ENCODE measurements around the gene GNAS-AS1. TPM values are rescaled to one million over a fixed set of nuclear protein-coding genes. Genes with fewer than 3 reads are reported as not detected.

The GNAS-AS1 gene
- total RNA-seq, 3 donors from 2014 or later = 0.38 to 0.96 (median 0.40) TPM

DNA sequence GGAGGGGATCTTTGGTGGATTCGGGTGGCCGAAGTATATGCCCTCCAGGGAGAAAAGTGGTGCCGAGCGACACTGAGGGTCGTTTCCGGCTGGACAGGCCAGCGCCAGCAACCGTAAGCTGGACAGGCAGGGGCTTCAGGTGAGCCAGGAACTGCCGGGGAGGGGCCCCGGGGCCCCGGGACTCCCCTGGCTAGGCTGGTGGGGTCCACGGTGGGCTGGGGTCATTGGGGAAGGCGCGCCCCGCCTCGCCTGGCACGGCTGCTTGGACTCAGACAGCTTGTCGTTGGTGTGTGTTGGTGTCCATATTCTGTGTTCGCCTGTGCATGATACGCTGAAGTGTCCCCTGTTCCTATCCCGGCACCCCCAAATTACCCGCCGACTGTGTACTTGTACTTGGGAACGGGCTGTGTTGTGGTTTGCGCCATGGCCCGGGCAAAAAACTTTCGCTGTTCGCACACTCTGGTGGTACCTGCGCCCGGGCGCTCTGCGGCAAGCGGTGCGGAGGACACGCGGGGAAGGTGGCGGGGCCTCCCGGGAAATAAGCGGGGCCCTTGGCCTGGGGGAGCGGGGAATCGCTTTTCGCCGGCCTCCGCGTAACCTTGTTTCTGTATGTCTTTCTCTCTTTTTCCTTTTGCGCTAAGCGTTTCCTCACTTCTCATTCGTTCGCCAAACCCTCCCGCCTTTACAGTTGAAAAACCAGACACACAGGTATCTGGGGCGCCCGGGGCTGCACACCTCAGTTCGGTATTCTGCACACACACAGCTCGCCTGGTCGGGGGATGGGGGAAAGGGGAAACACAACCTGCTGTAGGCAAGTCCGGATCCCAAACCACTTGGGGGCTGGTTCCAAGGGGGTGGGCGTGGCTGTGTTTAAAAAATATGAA is 5.0 kb upstream of the GNAS-AS1 start:
- Mint-ChIP-seq H3K36me3 (ENCODE audit: insufficient read depth) (no peaks in the 10 kb centered on the region), H3K4me3 (peak overlapping the region; percentile 45), H3K4me1 (ENCODE audit: low read depth) (peaks cover 18% of the 10 kb centered on the region), H3K27me3 (ENCODE audit: low read depth) (peaks cover 49% of the 10 kb centered on the region), H3K9me3 (no peaks in the 10 kb centered on the region)
- ATAC-seq (no peak), DNase-seq (no peak)

DNA sequence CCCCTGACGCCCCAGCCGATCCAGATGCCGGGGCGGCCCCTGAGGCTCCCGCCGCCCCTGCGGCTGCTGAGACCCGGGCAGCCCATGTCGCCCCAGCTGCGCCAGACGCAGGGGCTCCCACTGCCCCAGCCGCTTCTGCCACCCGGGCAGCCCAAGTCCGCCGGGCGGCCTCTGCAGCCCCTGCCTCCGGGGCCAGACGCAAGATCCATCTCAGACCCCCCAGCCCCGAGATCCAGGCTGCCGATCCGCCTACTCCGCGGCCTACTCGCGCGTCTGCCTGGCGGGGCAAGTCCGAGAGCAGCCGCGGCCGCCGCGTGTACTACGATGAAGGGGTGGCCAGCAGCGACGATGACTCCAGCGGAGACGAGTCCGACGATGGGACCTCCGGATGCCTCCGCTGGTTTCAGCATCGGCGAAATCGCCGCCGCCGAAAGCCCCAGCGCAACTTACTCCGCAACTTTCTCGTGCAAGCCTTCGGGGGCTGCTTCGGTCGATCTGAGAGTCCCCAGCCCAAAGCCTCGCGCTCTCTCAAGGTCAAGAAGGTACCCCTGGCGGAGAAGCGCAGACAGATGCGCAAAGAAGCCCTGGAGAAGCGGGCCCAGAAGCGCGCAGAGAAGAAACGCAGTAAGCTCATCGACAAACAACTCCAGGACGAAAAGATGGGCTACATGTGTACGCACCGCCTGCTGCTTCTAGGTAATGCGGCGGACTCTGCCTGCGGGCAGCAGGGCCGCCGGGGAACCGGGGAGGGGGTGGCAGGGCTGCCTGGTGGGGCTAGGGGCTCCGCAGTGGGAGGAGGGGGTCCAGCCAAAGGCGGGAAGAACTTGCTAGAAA is 4.2 kb upstream of the GNAS-AS1 start:
- peak in 1 of 2 donors; percentile 17 for ATAC-seq
- Mint-ChIP-seq H3K27me3 (ENCODE audit: low read depth) (peaks cover 53% of the 10 kb centered on the region), H3K4me3 (peak overlapping the region; percentile 49), H3K9me3 (no peaks in the 10 kb centered on the region), H3K36me3 (ENCODE audit: insufficient read depth) (no peaks in the 10 kb centered on the region), H3K4me1 (ENCODE audit: low read depth) (peaks cover 18% of the 10 kb centered on the region)
- no peak for DNase-seq

DNA sequence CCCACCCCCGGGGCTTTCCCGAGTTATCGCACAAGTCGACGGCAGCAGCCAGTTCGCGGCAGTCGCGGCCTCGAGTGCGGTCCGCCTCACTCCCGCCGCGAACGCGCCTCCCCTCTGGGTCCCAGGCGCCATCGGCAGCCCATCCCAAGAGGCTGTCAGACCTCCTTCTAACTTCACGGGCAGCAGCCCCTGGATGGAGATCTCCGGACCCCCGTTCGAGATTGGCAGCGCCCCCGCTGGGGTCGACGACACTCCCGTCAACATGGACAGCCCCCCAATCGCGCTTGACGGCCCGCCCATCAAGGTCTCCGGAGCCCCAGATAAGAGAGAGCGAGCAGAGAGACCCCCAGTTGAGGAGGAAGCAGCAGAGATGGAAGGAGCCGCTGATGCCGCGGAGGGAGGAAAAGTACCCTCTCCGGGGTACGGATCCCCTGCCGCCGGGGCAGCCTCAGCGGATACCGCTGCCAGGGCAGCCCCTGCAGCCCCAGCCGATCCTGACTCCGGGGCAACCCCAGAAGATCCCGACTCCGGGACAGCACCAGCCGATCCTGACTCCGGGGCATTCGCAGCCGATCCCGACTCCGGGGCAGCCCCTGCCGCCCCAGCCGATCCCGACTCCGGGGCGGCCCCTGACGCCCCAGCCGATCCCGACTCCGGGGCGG is 3.4 kb upstream of the GNAS-AS1 start:
- ATAC-seq (no peak), DNase-seq (no peak)
- no peaks in the 10 kb centered on the region for H3K36me3 Mint-ChIP-seq (ENCODE audit: insufficient read depth)
- H3K4me3 Mint-ChIP-seq = peak overlapping the region; percentile 29
- H3K27me3 Mint-ChIP-seq (ENCODE audit: low read depth) = peaks cover 57% of the 10 kb centered on the region
- peaks cover 18% of the 10 kb centered on the region for H3K4me1 Mint-ChIP-seq (ENCODE audit: low read depth)
- H3K9me3 Mint-ChIP-seq = no peaks in the 10 kb centered on the region

DNA sequence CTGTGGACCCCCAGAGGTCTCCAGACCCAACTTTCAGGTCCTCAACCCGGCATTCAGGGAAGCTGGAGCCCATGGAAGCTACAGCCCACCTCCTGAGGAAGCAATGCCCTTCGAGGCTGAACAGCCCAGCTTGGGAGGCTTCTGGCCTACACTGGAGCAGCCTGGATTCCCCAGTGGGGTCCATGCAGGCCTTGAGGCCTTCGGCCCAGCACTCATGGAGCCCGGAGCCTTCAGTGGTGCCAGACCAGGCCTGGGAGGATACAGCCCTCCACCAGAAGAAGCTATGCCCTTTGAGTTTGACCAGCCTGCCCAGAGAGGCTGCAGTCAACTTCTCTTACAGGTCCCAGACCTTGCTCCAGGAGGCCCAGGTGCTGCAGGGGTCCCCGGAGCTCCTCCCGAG is 2.8 kb upstream of the GNAS-AS1 start:
- DNase-seq (no peak), ATAC-seq (no peak)
- Mint-ChIP-seq H3K4me1 (ENCODE audit: low read depth) (peaks cover 18% of the 10 kb centered on the region), H3K36me3 (ENCODE audit: insufficient read depth) (no peaks in the 10 kb centered on the region), H3K27me3 (ENCODE audit: low read depth) (peaks cover 58% of the 10 kb centered on the region), H3K4me3 (no peak overlapping the region), H3K9me3 (no peaks in the 10 kb centered on the region)

DNA sequence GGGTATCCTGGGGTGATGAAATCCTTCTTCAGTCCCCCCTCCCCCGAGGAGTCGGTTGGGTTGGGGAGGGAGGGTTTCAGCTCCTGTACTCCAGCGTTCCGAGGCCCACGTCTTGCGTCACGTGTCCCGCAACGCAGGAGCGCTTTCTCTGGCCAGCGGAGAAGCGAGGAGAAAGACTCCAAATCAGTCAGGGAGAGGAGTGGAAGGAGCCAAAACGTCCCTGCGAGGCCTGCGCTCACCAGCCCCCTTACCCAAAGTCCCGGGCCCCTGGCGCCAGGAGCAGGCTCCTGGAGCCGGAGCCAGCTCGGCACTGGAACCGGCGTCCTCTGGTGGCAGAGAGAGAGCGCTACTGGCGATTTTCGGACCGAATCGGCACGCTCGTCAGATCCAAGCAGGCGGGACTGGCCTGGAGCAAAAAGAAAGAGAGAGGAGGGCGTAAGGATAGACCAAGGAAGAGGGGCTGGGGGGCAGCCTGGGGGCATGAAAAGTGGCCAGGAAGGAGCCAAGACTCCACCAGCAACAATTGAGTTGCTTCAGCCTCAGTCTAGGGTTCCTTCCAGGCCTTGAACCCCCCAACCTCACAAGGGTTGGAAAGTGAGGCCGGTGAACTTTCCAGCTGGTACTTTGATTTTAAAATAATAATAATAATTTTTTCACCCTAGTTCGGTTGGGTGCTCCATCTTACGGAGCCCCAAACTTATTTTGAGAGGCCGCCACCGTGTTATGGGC is 2.0 kb upstream of the GNAS-AS1 start, which contains the start of gene GNAS:
Gene GNAS (plus strand): TSS at position 174 of the 729 bp plus-strand sequence.
- DNase-seq (peak; percentile 39), ATAC-seq (peak; percentile 36 to 37)
- peaks cover 18% of the 10 kb centered on the region for H3K4me1 Mint-ChIP-seq (ENCODE audit: low read depth)
- H3K9me3 Mint-ChIP-seq = no peaks in the 10 kb centered on the region
- H3K4me3 Mint-ChIP-seq = peak within 1 kb of the TSS; percentile 86
- H3K36me3 Mint-ChIP-seq (ENCODE audit: insufficient read depth) = no peaks in the 10 kb centered on the region
- peaks cover 64% of the 10 kb centered on the region for H3K27me3 Mint-ChIP-seq (ENCODE audit: low read depth)

DNA sequence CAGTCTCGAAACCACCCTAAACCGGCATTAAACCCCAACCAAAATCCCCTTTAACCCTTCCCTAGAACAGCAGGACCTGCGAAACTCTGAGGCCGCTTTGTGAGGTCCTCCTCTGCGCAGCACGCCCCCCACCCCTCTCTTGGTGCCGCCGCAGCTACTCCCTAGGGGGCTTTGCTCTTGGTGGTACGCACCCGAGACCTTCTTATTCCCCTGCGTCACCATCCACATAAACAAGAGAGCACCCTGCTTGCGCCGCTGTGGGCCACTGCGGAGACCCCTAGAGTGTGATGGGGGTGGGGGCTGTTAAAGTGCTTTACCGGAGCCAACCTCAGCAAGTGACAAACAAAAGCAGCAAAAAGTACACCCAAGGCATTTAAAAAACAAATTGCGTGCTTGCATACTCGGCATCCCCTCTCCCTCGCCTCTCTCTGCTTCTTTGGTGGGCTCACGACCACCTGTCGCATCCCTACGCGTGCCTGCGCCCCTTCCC is 1.3 kb upstream of the GNAS-AS1 start:
- H3K9me3 Mint-ChIP-seq = no peaks in the 10 kb centered on the region
- peaks cover 59% of the 10 kb centered on the region for H3K27me3 Mint-ChIP-seq (ENCODE audit: low read depth)
- ATAC-seq (no peak), DNase-seq (no peak)
- H3K4me3 Mint-ChIP-seq = peak overlapping the region; percentile 86
- no peaks in the 10 kb centered on the region for H3K36me3 Mint-ChIP-seq (ENCODE audit: insufficient read depth)
- peaks cover 23% of the 10 kb centered on the region for H3K4me1 Mint-ChIP-seq (ENCODE audit: low read depth)

DNA sequence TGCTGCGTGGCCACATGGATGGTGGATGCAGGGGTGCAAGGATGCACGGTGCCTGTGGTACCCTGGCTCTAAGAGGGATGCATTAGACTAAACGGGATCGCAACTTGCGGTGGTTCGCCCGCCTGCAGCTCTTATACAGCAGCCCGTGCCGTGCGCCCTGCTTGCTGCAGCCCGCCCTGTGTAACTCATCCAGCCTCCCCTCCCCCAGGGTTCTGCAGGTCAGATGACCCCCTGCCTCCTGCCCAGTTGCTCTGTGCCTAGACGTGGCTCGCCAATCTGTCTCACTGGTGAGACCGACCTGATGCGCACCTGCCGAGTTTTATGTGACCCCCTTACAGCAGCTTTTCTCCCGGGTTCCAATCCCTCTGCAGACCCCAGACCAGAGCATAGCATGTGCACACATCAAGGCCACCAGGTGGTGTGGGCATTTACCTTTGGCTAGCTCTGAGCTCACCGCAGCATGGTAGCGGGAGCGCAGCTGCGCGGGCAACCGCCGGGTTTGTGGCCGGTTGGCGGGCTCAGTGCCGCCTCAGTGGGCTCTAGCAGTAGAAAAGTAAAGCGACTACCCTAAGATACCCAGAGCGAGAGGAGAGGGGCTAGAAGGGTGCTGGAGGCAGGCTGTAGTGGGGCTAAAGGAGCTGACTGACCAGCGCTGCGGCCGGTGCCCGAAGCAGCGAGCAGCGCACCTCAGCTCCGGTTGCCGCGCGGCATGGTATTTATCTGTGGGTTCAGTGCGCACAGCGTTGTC is 693 bp upstream of the GNAS-AS1 start:
- DNase-seq (no peak), ATAC-seq (peak in 1 of 2 donors; percentile 2)
- Mint-ChIP-seq H3K27me3 (ENCODE audit: low read depth) (peaks cover 57% of the 10 kb centered on the region), H3K9me3 (no peaks in the 10 kb centered on the region), H3K36me3 (ENCODE audit: insufficient read depth) (no peaks in the 10 kb centered on the region), H3K4me1 (ENCODE audit: low read depth) (peaks cover 23% of the 10 kb centered on the region), H3K4me3 (peak overlapping the region; percentile 86)

DNA sequence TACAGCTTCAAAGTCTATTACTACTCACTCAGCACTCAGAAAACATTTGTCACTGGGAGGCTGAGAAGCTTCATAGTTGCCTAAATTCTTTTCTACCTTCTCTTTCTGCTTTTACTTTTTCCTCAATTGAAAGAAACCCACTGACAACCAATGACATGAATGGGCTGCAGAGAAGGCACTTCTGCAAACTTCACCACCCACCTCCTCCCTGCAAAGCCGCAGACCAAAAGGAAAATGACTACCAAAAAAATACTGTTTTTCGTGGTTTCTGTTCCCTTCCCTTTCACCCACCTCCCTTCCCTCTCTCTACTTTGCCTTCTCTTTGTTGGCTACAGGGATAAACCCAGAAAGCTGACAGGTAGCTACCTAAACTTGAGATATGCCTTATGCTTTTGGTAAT is 3.2 kb downstream of the GNAS-AS1 start:
- DNase-seq = no peak
- Mint-ChIP-seq H3K4me3 (no peak overlapping the region), H3K27me3 (ENCODE audit: low read depth) (peaks cover 64% of the 10 kb centered on the region), H3K4me1 (ENCODE audit: low read depth) (peaks cover 14% of the 10 kb centered on the region), H3K9me3 (no peaks in the 10 kb centered on the region), H3K36me3 (ENCODE audit: insufficient read depth) (no peaks in the 10 kb centered on the region)
- ATAC-seq = peak in 1 of 2 donors; percentile 20

DNA sequence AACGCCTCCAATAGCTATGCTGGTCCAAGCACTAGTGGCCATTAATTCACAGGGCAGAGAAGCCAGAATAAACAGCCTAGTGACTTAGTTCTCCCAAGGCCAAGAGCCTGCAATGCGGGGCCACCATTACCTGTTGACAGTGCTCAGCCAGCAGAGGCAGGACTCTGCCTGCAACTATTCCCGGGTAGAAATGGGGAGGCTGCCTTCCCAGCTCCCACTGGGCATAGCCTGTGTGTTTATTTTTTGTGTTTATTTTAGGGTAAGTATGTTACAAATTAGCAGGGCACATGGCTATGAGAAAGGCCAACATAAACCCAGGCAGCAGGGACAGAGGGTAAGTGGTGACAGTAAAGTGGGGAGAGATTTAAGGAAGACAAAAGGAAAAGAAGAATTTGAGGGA is 5.0 kb downstream of the GNAS-AS1 start:
- Mint-ChIP-seq H3K4me1 (ENCODE audit: low read depth) (peaks cover 5% of the 10 kb centered on the region), H3K27me3 (ENCODE audit: low read depth) (peaks cover 65% of the 10 kb centered on the region), H3K36me3 (ENCODE audit: insufficient read depth) (peaks cover 1% of the 10 kb centered on the region), H3K9me3 (no peaks in the 10 kb centered on the region), H3K4me3 (no peak overlapping the region)
- DNase-seq (no peak), ATAC-seq (no peak)

DNA sequence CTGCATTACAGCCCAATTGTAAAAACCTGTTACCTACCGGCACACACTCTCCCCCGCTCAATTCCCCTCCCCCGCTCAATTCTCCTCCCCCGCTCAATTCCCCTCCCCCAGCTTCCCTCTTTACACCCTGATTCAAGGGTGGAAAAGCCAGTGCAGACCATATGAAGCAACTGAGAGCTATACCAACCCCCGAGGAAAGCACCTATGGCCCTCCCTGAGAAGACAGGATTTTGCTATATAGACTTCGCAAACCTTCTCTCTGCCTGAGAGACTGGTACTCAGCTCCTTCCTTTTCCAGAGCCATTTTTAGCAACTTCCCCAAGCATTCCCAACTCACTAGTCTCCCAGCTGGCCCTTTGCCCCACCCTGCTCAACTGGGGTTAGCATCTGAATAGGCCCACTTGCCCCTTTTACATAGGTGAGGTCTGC is 7.6 kb downstream of the GNAS-AS1 start:
- peaks cover 66% of the 10 kb centered on the region for H3K27me3 Mint-ChIP-seq (ENCODE audit: low read depth)
- no peak for ATAC-seq
- H3K4me3 Mint-ChIP-seq = no peak overlapping the region
- no peaks in the 10 kb centered on the region for H3K9me3 Mint-ChIP-seq
- H3K36me3 Mint-ChIP-seq (ENCODE audit: insufficient read depth) = peaks cover 1% of the 10 kb centered on the region
- DNase-seq = no peak
- H3K4me1 Mint-ChIP-seq (ENCODE audit: low read depth) = peaks cover 12% of the 10 kb centered on the region

DNA sequence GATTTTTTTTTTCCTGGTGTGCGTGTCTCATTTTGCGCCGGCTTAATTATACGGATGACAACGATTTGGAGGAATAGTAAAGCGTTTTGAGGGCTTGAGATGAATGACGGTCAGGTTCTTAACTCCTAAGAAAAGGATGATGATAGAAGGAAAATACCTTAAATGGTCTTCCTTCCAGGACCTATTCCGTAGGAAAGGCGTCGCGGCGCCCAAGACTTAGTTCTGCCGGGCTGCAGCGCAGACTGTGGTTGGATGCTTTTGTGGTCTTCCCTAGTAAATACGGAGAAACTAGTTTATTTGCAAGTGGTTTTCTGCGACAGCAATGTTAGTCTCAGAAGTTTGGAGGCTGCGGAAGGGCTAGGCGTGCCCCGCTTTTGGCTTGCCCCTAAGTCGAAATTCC is 8.4 kb downstream of the GNAS-AS1 start:
- Mint-ChIP-seq H3K4me3 (no peak overlapping the region), H3K9me3 (no peaks in the 10 kb centered on the region), H3K27me3 (ENCODE audit: low read depth) (peaks cover 68% of the 10 kb centered on the region), H3K4me1 (ENCODE audit: low read depth) (peaks cover 8% of the 10 kb centered on the region), H3K36me3 (ENCODE audit: insufficient read depth) (peaks cover 1% of the 10 kb centered on the region)
- DNase-seq (no peak), ATAC-seq (no peak)

DNA sequence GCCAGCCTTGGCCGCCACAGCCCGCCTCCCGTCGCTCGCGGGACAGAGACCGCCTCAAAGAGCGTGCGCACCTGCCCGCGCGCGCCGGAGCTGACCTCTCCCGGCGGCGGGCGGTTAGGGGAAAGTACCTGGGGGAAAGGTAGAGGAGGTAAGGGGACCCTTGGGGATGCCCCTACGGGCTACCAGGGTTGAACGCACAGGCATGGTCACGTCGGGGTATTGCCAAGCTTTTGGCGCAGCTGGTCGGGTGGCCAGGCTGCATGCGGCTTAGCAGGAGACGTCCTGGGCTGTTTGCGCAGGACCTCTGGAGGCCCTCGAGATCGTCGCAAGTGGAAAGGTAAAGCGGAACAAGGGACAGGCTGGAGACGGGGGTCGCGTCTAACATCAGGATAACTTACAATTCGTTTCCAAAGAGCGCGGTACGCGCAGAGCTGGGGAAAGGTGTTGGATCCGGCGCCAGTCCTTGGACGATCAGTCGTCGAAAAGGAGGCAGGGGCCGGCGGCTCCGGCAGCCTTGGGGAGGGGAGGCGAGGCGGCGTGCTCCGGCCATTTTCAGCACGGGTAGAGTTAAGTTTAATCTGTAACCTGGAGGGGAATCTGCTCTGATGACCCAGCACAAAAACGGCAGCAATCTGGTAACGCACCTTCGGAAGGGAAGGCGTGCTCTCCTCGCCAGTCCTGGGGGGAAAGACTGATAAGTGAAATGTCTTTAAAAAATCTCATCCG is 9.0 kb downstream of the GNAS-AS1 start:
- no peak overlapping the region for H3K4me3 Mint-ChIP-seq
- H3K27me3 Mint-ChIP-seq (ENCODE audit: low read depth) = peaks cover 66% of the 10 kb centered on the region
- ATAC-seq = no peak
- no peaks in the 10 kb centered on the region for H3K9me3 Mint-ChIP-seq
- peaks cover 7% of the 10 kb centered on the region for H3K4me1 Mint-ChIP-seq (ENCODE audit: low read depth)
- peaks cover 1% of the 10 kb centered on the region for H3K36me3 Mint-ChIP-seq (ENCODE audit: insufficient read depth)
- DNase-seq = no peak
